HepG2 (cell line): ENCODE data around the gene MYBPC3. TPM values are rescaled to one million over a fixed set of nuclear protein-coding genes. Genes with fewer than 3 reads are reported as not detected.
A peak's percentile ranks its signal among the peaks of the same experiment; 100 is the strongest.

ENCODE experiments used
- ATAC-seq: fragments of 200-7000 bp; cut with Tn5 transposase; 3 replicates; pipeline ENCODE4 v1.9.1; 2020; ENCODE audit warnings: mild to moderate bottlenecking, moderate library complexity
- BruUV-seq: library from RNA; stranded (reverse); fragments of 400-500 nt; replicated peaks from 2 replicates; lab custom pipeline; 2021; lab: Mats Ljungman, UMichigan
- CTCF ChIA-PET: fragments of 300-600 bp; formaldehyde crosslinking; extraction: SDS; loops from one replicate; lab custom pipeline; 2021; ENCODE audit warnings: low total read pairs, inconsistent platforms, low intra/inter-chr PET ratio; lab: Yijun Ruan, JAX
- POLR2A ChIA-PET: fragments of 350-600 bp; sonication (Branson Sonifier 250); formaldehyde crosslinking; loops from one replicate; lab custom pipeline; 2020; ENCODE audit warnings: antibody characterized with exemption, inconsistent platforms; lab: Yijun Ruan, JAX
- DNase-seq: peaks from one replicate; pipeline ENCODE4 v3.0.0-alpha.2; 2015; ENCODE audit warnings: low spot score
- FAIRE-seq: peaks from 3 replicates; lab custom pipeline; 2011; peaks lifted over from hg19 to GRCh38; lab: Jason Lieb, UNC
- H2AFZ ChIP-seq: one replicate; pipeline ENCODE4 v1.6.1; 2011; ENCODE audit warnings: low read length, inconsistent platforms
- H3K27ac ChIP-seq: fragments of 300-600 bp; 3 replicates; pipeline ENCODE4 v1.8.0; 2011; ENCODE audit warnings: mixed run types, mild to moderate bottlenecking, mixed read lengths, low read length, inconsistent platforms; ENCODE audit not compliant: insufficient read depth; ENCODE audit errors: extremely low read length
- H3K27me3 ChIP-seq, 2 experiments: fragments of 200-600 bp in 1 of 2; 2 replicates in 1 of 2; 3 replicates in 1 of 2; pipeline versions ENCODE4 v1.6.0 to v1.8.0; 2011; ENCODE audit warnings: low read length in 2 of 2, mild to moderate bottlenecking in 2 of 2, moderate library complexity in 2 of 2, inconsistent platforms in 1 of 2; ENCODE audit not compliant: insufficient read depth in 2 of 2, control insufficient read depth in 1 of 2
- H3K36me3 ChIP-seq, 2 experiments: fragments of 200-600 bp in 1 of 2; replicated peaks in 1 of 2; 2 replicates in 1 of 2; 3 replicates in 1 of 2; pipeline versions ENCODE4 v1.5.1 to v1.8.0; 2011; ENCODE audit warnings: low read length in 2 of 2, inconsistent platforms in 1 of 2; ENCODE audit not compliant: insufficient read depth in 2 of 2, control insufficient read depth in 1 of 2
- H3K4me1 ChIP-seq: 2 replicates; pipeline ENCODE4 v1.5.1; 2012; ENCODE audit warnings: low read length, inconsistent platforms; ENCODE audit not compliant: insufficient read depth
- H3K4me2 ChIP-seq: 2 replicates; pipeline ENCODE4 v1.6.0; 2011; ENCODE audit warnings: low read depth, low read length, inconsistent platforms
- H3K4me3 ChIP-seq, 3 experiments: fragments of 200-600 bp in 1 of 3; sonication (generic), shearing (Covaris generic) in 1 of 3; replicated peaks in 1 of 3; 2 replicates each; pipeline ENCODE4 v1.5.1; 2011 to 2016; ENCODE audit warnings: low read length in 3 of 3, inconsistent platforms in 2 of 3, low read depth in 2 of 3, mild to moderate bottlenecking in 2 of 3, control low read depth in 1 of 3, mixed read lengths in 1 of 3; ENCODE audit not compliant: insufficient read depth in 1 of 3
- H3K79me2 ChIP-seq: one replicate; pipeline ENCODE4 v1.6.1; 2011; ENCODE audit warnings: low read length, inconsistent platforms; ENCODE audit not compliant: insufficient read depth
- H3K9ac ChIP-seq: 2 replicates; pipeline ENCODE4 v1.6.0; 2011; ENCODE audit warnings: mild to moderate bottlenecking, low read depth, low read length, inconsistent platforms; ENCODE audit not compliant: insufficient read depth
- H3K9me3 ChIP-seq: 2 replicates; pipeline ENCODE4 v1.5.1; 2012; ENCODE audit warnings: mild to moderate bottlenecking, low read length
- H4K20me1 ChIP-seq: 2 replicates; pipeline ENCODE4 v1.6.0; 2011; ENCODE audit warnings: inconsistent platforms, mild to moderate bottlenecking, low read length, moderate library complexity; ENCODE audit not compliant: insufficient read depth
- CCAR2 ChIP-seq: fragments of 200-400 bp; formaldehyde crosslinking; optimal IDR thresholded peaks from 2 replicates; pipeline ENCODE3; 2018; ENCODE audit warnings: low read depth, mild to moderate bottlenecking, low read length, moderate library complexity
- CENPX ChIP-seq: sonication (generic); formaldehyde crosslinking; IDR thresholded peaks from 2 replicates; pipeline ENCODE4 v1.9.0; 2021; ENCODE audit warnings: mild to moderate bottlenecking, missing genetic modification reagents, moderate library complexity
- CREM ChIP-seq, 2 experiments: sonication (generic) in 1 of 2; formaldehyde crosslinking in 1 of 2; IDR thresholded peaks; 2 replicates each; pipeline versions ENCODE4 v1.4.0 to v1.6.1; 2016 to 2020; ENCODE audit warnings: antibody characterized with exemption in 1 of 2, mild to moderate bottlenecking in 1 of 2, missing genetic modification reagents in 1 of 2
- MTA1 ChIP-seq: sonication (generic); formaldehyde crosslinking; IDR thresholded peaks from 2 replicates; pipeline ENCODE4 v1.4.0; 2020; ENCODE audit warnings: missing genetic modification reagents, mild to moderate bottlenecking, borderline replicate concordance
- NFE2L1 ChIP-seq: sonication (generic); formaldehyde crosslinking; IDR thresholded peaks from 2 replicates; pipeline ENCODE4 v1.4.0; 2020; ENCODE audit warnings: missing genetic modification reagents, mild to moderate bottlenecking, borderline replicate concordance
- NFIB ChIP-seq: sonication (generic); formaldehyde crosslinking; IDR thresholded peaks from 2 replicates; pipeline ENCODE4 v1.9.0; 2021; ENCODE audit warnings: missing genetic modification reagents, mild to moderate bottlenecking, borderline replicate concordance
- TCF7 ChIP-seq: sonication (generic); IDR thresholded peaks from 2 replicates; pipeline ENCODE4 v1.6.1; 2016; ENCODE audit warnings: antibody characterized with exemption, low read depth
- XBP1 ChIP-seq: sonication (generic); formaldehyde crosslinking; IDR thresholded peaks from 2 replicates; pipeline ENCODE4 v1.5.0; 2020; ENCODE audit warnings: missing genetic modification reagents
- ZBTB1 ChIP-seq: sonication (generic); formaldehyde crosslinking; IDR thresholded peaks from 2 replicates; pipeline ENCODE4 v1.4.0; 2020; ENCODE audit warnings: missing genetic modification reagents, borderline replicate concordance
- ZNF292 ChIP-seq: sonication (generic); formaldehyde crosslinking; IDR thresholded peaks from 2 replicates; pipeline ENCODE4 v1.8.1; 2022; ENCODE audit warnings: mild to moderate bottlenecking, low read depth, missing genetic modification reagents, borderline replicate concordance
- ZNF629 ChIP-seq: sonication (generic); formaldehyde crosslinking; conservative IDR thresholded peaks from 2 replicates; pipeline ENCODE4 v1.5.0; 2020; ENCODE audit warnings: missing genetic modification reagents
- ZNF674 ChIP-seq: sonication (generic); formaldehyde crosslinking; IDR thresholded peaks from 2 replicates; pipeline ENCODE4 v1.5.0; 2020; ENCODE audit warnings: low read depth, mild to moderate bottlenecking, missing genetic modification reagents
- ZNF839 ChIP-seq: sonication (generic); formaldehyde crosslinking; IDR thresholded peaks from 2 replicates; pipeline ENCODE4 v1.4.0; 2020; ENCODE audit warnings: missing genetic modification reagents, mild to moderate bottlenecking, borderline replicate concordance
- WGBS: methylation state at CpG from one replicate; pipeline ENCODE4 v1.1.6; 2017; ENCODE audit warnings: low lambda C conversion rate; 5-methylcytosine and 5-hydroxymethylcytosine counted together
- in situ Hi-C: cut with HindIII; loops from 2 replicates; pipeline ENCODE4 v1.10.0; 2017; ENCODE audit warnings: low pct_unique_long_range_greater_than_20kb; ENCODE audit not compliant: extremely low pct_ligation_motif_present
- intact Hi-C: fragments of 100-400 bp; cut with micrococcal nuclease; formaldehyde crosslinking; loops from one replicate; pipeline ENCODE4 v1.10.0; 2022; ENCODE audit not compliant: unreplicated experiment
- polyA plus RNA-seq, 8 experiments: library from polyadenylated mRNA; depleted of rRNA in 3 of 8; stranded (reverse) in 7 of 8; unstranded in 1 of 8; fragments of >200 nt; fragmentation: Illumina TruSeq in 4 of 8; extraction: Trizol in 4 of 8; gene quantifications; 2 replicates each; pipeline versions ENCODE4 v1.2.1 to v1.2.3, GENCODE V29; 2011 to 2016; ENCODE audit warnings: low read depth in 4 of 8, missing spikeins in 1 of 8, mixed read lengths in 1 of 8; ENCODE audit not compliant: insufficient read depth in 1 of 8
- total RNA-seq, 5 experiments: library from RNA; depleted of rRNA; stranded (reverse); fragments of >200 nt; fragmentation: Illumina TruSeq; extraction: Trizol; gene quantifications; 2 replicates each; pipeline ENCODE4 v1.2.3, GENCODE V29; 2016; ENCODE audit warnings: low read depth in 1 of 5
- TF ChIP-seq, protein P1 (sequence below): sonication (generic); formaldehyde crosslinking; IDR thresholded peaks from 2 replicates; pipeline ENCODE4 v1.4.0; 2020; ENCODE audit warnings: missing genetic modification reagents
- TF ChIP-seq, protein P2 (sequence below): sonication (generic); formaldehyde crosslinking; IDR thresholded peaks from 2 replicates; pipeline ENCODE4 v1.5.0; 2020; ENCODE audit warnings: missing genetic modification reagents

MYBPC3 gene
- total and polyA plus RNA-seq, 2 of the 13 experiments (the other 11 are each of a cell fraction or from before 2014, with no cell fraction given) = not detected

DNA sequence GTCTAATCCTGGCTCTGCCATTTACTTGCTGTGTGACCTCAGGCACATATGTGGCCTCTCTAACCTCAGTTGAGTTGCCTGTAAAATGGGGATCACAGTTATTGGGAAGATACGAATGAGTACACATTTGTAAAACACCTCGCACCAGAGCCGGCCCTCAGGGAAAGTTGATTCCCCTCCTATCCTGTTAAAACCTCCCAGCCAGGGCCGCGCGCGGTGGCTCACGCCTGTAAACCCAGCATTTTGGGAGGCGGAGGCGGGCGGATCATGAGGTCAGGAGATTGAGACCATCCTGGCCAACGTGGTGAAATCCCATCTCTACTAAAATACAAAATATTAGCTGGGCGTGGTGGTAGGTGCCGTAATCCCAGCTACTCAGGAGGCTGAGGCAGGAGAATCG is 7.8 kb upstream of the MYBPC3 start:
- ChIA-PET POLR2A (interaction anchor here (1.2 kb wide), 1 partner anchor 188 kb away, joined by 3 read pairs; no protein-coding TSS in a partner anchor), CTCF (no interaction called here)
- DNase-seq = no peak
- H3K9ac ChIP-seq = no peak overlapping the region
- FAIRE-seq = no peak
- 0 out of 5 replicates have a peak, but pooled peaks cover 0 to 4% of the 10 kb centered on the region in 2 experiments for H3K27me3 ChIP-seq
- TF ChIP-seq ZNF292 (CRISPR knock-in tag) = 0 out of 2 replicates have a peak, but pooled peaks have one; percentile 6
- peak; percentile 41; the same call in 1 of the 2 replicates for TF ChIP-seq ZNF629 (CRISPR knock-in tag)
- no peak for TF ChIP-seq ZNF674 (CRISPR knock-in tag)
- TF ChIP-seq, protein P1, sequence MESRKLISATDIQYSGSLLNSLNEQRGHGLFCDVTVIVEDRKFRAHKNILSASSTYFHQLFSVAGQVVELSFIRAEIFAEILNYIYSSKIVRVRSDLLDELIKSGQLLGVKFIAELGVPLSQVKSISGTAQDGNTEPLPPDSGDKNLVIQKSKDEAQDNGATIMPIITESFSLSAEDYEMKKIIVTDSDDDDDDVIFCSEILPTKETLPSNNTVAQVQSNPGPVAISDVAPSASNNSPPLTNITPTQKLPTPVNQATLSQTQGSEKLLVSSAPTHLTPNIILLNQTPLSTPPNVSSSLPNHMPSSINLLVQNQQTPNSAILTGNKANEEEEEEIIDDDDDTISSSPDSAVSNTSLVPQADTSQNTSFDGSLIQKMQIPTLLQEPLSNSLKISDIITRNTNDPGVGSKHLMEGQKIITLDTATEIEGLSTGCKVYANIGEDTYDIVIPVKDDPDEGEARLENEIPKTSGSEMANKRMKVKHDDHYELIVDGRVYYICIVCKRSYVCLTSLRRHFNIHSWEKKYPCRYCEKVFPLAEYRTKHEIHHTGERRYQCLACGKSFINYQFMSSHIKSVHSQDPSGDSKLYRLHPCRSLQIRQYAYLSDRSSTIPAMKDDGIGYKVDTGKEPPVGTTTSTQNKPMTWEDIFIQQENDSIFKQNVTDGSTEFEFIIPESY (CRISPR knock-in tag) = peak; percentile 38; the same call in 1 of the 2 replicates
- no peak for TF ChIP-seq MTA1 (CRISPR knock-in tag)
- ATAC-seq = no peak
- intact Hi-C loops (no loop called here), in situ Hi-C loops (no loop called here)
- 73% methylated on average over 14 of the region's 15 CpGs for WGBS
- H3K4me3 ChIP-seq = no peak overlapping the region
- no peaks in the 10 kb centered on the region for H3K36me3 ChIP-seq
- BruUV-seq = no TSS peak
- no peaks in the 10 kb centered on the region for H3K79me2 ChIP-seq
- H4K20me1 ChIP-seq = no peaks in the 10 kb centered on the region
- no peaks in the 10 kb centered on the region for H3K9me3 ChIP-seq
- peaks cover 51% of the 10 kb centered on the region for H3K4me1 ChIP-seq
- no peak overlapping the region for H3K4me2 ChIP-seq
- no peak overlapping the region for H2AFZ ChIP-seq
- H3K27ac ChIP-seq = no peak overlapping the region

DNA sequence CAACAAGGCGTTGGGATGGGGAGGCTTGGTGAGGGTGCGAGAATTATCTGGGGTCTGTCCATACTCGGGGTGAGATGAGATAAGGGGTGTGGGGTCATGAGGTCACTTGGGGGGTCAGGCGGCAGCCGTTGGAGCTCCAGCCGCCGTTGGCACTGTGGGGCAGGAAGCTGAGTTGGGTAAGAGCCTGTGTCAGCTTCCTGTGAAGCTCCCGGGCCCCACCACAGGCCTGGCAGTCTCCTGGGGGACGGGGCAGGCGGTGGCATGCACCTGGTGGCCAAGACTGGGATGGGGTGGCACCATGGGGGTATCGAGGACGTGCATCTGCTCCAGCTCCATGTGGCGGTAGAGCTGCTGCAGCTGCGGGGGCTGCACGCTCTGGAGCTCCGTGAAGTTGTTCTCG is 7.1 kb upstream of the MYBPC3 start:
- no peaks in the 10 kb centered on the region for H4K20me1 ChIP-seq
- H3K9ac ChIP-seq = no peak overlapping the region
- ChIA-PET POLR2A (interaction anchor here (1.0 to 1.2 kb wide), 2 partner anchors 10 to 187 kb away, joined by 3 read pairs; no protein-coding TSS in a partner anchor), CTCF (no interaction called here)
- H3K79me2 ChIP-seq = no peaks in the 10 kb centered on the region
- in situ Hi-C loops (no loop called here), intact Hi-C loops (loop anchor here (5.0 kb wide), 1 partner anchor 253 kb away; no protein-coding TSS in a partner anchor)
- H3K9me3 ChIP-seq = no peaks in the 10 kb centered on the region
- 0 out of 5 replicates have a peak, but pooled peaks cover 0 to 5% of the 10 kb centered on the region in 2 experiments for H3K27me3 ChIP-seq
- H3K4me2 ChIP-seq = peak overlapping the region; percentile 33; the same call in 1 of the 2 replicates
- 0% methylated on average over 2 of the region's 17 CpGs for WGBS
- peaks cover 47% of the 10 kb centered on the region for H3K4me1 ChIP-seq
- H3K36me3 ChIP-seq = no peaks in the 10 kb centered on the region
- H2AFZ ChIP-seq = no peak overlapping the region
- peak overlapping the region in 1 of 3 experiments; percentile 16; a peak in 1 of 6 replicates for H3K4me3 ChIP-seq
- no peak overlapping the region for H3K27ac ChIP-seq
- BruUV-seq = no TSS peak
- no peak for ATAC-seq
- DNase-seq = no peak
- FAIRE-seq = no peak
- TF ChIP-seq CCAR2 (no peak), CREM (IDR thresholded peaks at IDR 0.05) (no peak), CREM (CRISPR knock-in tag; IDR thresholded peaks at IDR 0.05) (no peak), CENPX (CRISPR knock-in tag) (no peak), ZBTB1 (CRISPR knock-in tag) (no peak), NFE2L1 (no peak), NFIB (no peak), ZNF839 (no peak), TCF7 (no peak), XBP1 (CRISPR knock-in tag) (no peak)
- TF ChIP-seq, protein P2, sequence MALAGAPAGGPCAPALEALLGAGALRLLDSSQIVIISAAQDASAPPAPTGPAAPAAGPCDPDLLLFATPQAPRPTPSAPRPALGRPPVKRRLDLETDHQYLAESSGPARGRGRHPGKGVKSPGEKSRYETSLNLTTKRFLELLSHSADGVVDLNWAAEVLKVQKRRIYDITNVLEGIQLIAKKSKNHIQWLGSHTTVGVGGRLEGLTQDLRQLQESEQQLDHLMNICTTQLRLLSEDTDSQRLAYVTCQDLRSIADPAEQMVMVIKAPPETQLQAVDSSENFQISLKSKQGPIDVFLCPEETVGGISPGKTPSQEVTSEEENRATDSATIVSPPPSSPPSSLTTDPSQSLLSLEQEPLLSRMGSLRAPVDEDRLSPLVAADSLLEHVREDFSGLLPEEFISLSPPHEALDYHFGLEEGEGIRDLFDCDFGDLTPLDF = no peak
